HepG2 (cell line): ENCODE results near the gene RUSC1. TPM values are rescaled to one million over a fixed set of nuclear protein-coding genes. Genes with fewer than 3 reads are reported as not detected.

Experiments
- CBFB ChIP-seq: sonication (generic); formaldehyde crosslinking; IDR thresholded peaks from 2 replicates; pipeline ENCODE4 v1.4.0; 2020; ENCODE audit warnings: missing genetic modification reagents
- DRAP1 ChIP-seq: IDR thresholded peaks from 2 replicates; pipeline ENCODE4 v1.6.1; 2016; ENCODE audit warnings: missing genetic modification reagents, missing compliant biosample characterization
- E2F5 ChIP-seq: sonication (generic); formaldehyde crosslinking; conservative IDR thresholded peaks from 2 replicates; pipeline ENCODE4 v1.4.0; 2020; ENCODE audit warnings: missing genetic modification reagents
- ELF4 ChIP-seq: sonication (generic); formaldehyde crosslinking; IDR thresholded peaks from 2 replicates; pipeline ENCODE4 v1.5.0; 2020; ENCODE audit warnings: missing genetic modification reagents, mild to moderate bottlenecking, moderate library complexity, borderline replicate concordance
- FOXO1 ChIP-seq: sonication (generic); formaldehyde crosslinking; IDR thresholded peaks from 2 replicates; pipeline ENCODE4 v1.4.0; 2020; ENCODE audit warnings: missing genetic modification reagents
- HIC2 ChIP-seq: sonication (generic); formaldehyde crosslinking; IDR thresholded peaks from 2 replicates; pipeline ENCODE4 v1.9.0; 2022; ENCODE audit warnings: low read depth, missing genetic modification reagents
- JUNB ChIP-seq: sonication (generic); formaldehyde crosslinking; IDR thresholded peaks from 2 replicates; pipeline ENCODE4 v1.8.0; 2022; ENCODE audit warnings: missing genetic modification reagents, mild to moderate bottlenecking, borderline replicate concordance
- KDM2A ChIP-seq: sonication (generic); formaldehyde crosslinking; IDR thresholded peaks from 2 replicates; pipeline ENCODE4 v1.4.0; 2020; ENCODE audit warnings: low read depth, missing genetic modification reagents, borderline replicate concordance
- MED13 ChIP-seq: sonication (generic); formaldehyde crosslinking; IDR thresholded peaks from 2 replicates; pipeline ENCODE4 v1.5.0; 2020; ENCODE audit warnings: missing genetic modification reagents
- MIXL1 ChIP-seq: IDR thresholded peaks from 2 replicates; pipeline ENCODE4 v1.6.1; 2016
- MXI1 ChIP-seq: IDR thresholded peaks from 3 replicates; pipeline ENCODE4 v1.6.1; 2012; ENCODE audit warnings: low read depth, low read length, inconsistent platforms, borderline replicate concordance
- SNAPC2 ChIP-seq: sonication (generic); formaldehyde crosslinking; IDR thresholded peaks from 2 replicates; pipeline ENCODE4 v1.8.1; 2022; ENCODE audit warnings: mild to moderate bottlenecking, missing genetic modification reagents
- ZKSCAN8 ChIP-seq: IDR thresholded peaks from 2 replicates; pipeline ENCODE4 v1.6.1; 2016; ENCODE audit warnings: borderline replicate concordance, missing genetic modification reagents, missing compliant biosample characterization
- ZNF205 ChIP-seq: IDR thresholded peaks from 2 replicates; pipeline ENCODE4 v1.6.1; 2018; ENCODE audit warnings: missing biosample characterization, missing genetic modification reagents
- ZNF280D ChIP-seq: sonication (generic); formaldehyde crosslinking; IDR thresholded peaks from 2 replicates; pipeline ENCODE4 v1.5.1; 2020; ENCODE audit warnings: mild to moderate bottlenecking, missing genetic modification reagents
- ZNF362 ChIP-seq: sonication (generic); formaldehyde crosslinking; IDR thresholded peaks from 2 replicates; pipeline ENCODE4 v1.4.0; 2020; ENCODE audit warnings: missing genetic modification reagents, mild to moderate bottlenecking, borderline replicate concordance
- ZNF501 ChIP-seq: sonication (generic); formaldehyde crosslinking; IDR thresholded peaks from 2 replicates; pipeline ENCODE4 v1.5.1; 2020; ENCODE audit warnings: mild to moderate bottlenecking, moderate library complexity, missing genetic modification reagents
- ZNF552 ChIP-seq: sonication (generic); formaldehyde crosslinking; IDR thresholded peaks from 2 replicates; pipeline ENCODE4 v1.9.0; 2022; ENCODE audit warnings: missing genetic modification reagents, mild to moderate bottlenecking, borderline replicate concordance
- ZNF572 ChIP-seq: sonication (generic); formaldehyde crosslinking; IDR thresholded peaks from 2 replicates; pipeline ENCODE4 v1.5.1; 2020; ENCODE audit warnings: mild to moderate bottlenecking, missing genetic modification reagents
- ZNF782 ChIP-seq: sonication (generic); formaldehyde crosslinking; IDR thresholded peaks from 2 replicates; pipeline ENCODE4 v1.4.0; 2020; ENCODE audit warnings: missing genetic modification reagents, mild to moderate bottlenecking, borderline replicate concordance
- polyA plus RNA-seq, 8 experiments: library from polyadenylated mRNA; depleted of rRNA in 3 of 8; stranded (reverse) in 7 of 8; unstranded in 1 of 8; fragments of >200 nt; fragmentation: Illumina TruSeq in 4 of 8; extraction: Trizol in 4 of 8; gene quantifications; 2 replicates each; pipeline versions ENCODE4 v1.2.1 to v1.2.3, GENCODE V29; 2011 to 2016; ENCODE audit warnings: low read depth in 4 of 8, missing spikeins in 1 of 8, mixed read lengths in 1 of 8; ENCODE audit not compliant: insufficient read depth in 1 of 8
- total RNA-seq, 5 experiments: library from RNA; depleted of rRNA; stranded (reverse); fragments of >200 nt; fragmentation: Illumina TruSeq; extraction: Trizol; gene quantifications; 2 replicates each; pipeline ENCODE4 v1.2.3, GENCODE V29; 2016; ENCODE audit warnings: low read depth in 1 of 5

RUSC1 gene
- total and polyA plus RNA-seq, 2 of the 13 experiments (the other 11 are each of a cell fraction or from before 2014, with no cell fraction given): 18.7 to 20.4 TPM

GRCh38 chr1:155277070-155277901 lies 43.4 kb upstream of the RUSC1 start, which contains the start of gene HCN3 (continued):
- TF ChIP-seq ZNF280D: no peak
- TF ChIP-seq ZNF205: no peak
- TF ChIP-seq MXI1: peak; percentile 85; the same call in 1 of the 3 replicates
- TF ChIP-seq HIC2: no peak; the same call in 1 of the 2 replicates
- no peak for TF ChIP-seq JUNB (CRISPR knock-in tag)
- no peak; the same call in 1 of the 2 replicates for TF ChIP-seq ZNF501 (CRISPR knock-in tag)
- TF ChIP-seq MIXL1 (CRISPR knock-in tag): no peak
- TF ChIP-seq DRAP1 (CRISPR knock-in tag): 0 out of 2 replicates have a peak, but pooled peaks have one; percentile 30
- TF ChIP-seq CBFB (CRISPR knock-in tag): no peak
- no peak for TF ChIP-seq ZNF782 (CRISPR knock-in tag)
- no peak for TF ChIP-seq ZNF552 (CRISPR knock-in tag)
- TF ChIP-seq FOXO1 (CRISPR knock-in tag): no peak
- TF ChIP-seq MED13: no peak
- no peak for TF ChIP-seq ZNF572 (CRISPR knock-in tag)
- peak; percentile 32; the same call in 1 of the 2 replicates for TF ChIP-seq KDM2A (CRISPR knock-in tag)
- TF ChIP-seq ZNF362: no peak
- TF ChIP-seq ZKSCAN8 (CRISPR knock-in tag): no peak
- peak; percentile 93 for TF ChIP-seq E2F5 (CRISPR knock-in tag)
- no peak for TF ChIP-seq ELF4
- 0 out of 2 replicates have a peak, but pooled peaks have one; percentile 57 for TF ChIP-seq SNAPC2 (CRISPR knock-in tag)
